ENCODE measurements around the gene SMAD5.

GRCh38 chr5:136216230-136216629, 83.6 kb downstream of the SMAD5 start:
- TF ChIP-seq, protein P1, sequence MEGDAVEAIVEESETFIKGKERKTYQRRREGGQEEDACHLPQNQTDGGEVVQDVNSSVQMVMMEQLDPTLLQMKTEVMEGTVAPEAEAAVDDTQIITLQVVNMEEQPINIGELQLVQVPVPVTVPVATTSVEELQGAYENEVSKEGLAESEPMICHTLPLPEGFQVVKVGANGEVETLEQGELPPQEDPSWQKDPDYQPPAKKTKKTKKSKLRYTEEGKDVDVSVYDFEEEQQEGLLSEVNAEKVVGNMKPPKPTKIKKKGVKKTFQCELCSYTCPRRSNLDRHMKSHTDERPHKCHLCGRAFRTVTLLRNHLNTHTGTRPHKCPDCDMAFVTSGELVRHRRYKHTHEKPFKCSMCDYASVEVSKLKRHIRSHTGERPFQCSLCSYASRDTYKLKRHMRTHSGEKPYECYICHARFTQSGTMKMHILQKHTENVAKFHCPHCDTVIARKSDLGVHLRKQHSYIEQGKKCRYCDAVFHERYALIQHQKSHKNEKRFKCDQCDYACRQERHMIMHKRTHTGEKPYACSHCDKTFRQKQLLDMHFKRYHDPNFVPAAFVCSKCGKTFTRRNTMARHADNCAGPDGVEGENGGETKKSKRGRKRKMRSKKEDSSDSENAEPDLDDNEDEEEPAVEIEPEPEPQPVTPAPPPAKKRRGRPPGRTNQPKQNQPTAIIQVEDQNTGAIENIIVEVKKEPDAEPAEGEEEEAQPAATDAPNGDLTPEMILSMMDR (IDR thresholded peaks at IDR 0.05) = no peak
- TF ChIP-seq EP300 (IDR thresholded peaks at IDR 0.05) (no peak), POLR2A (IDR thresholded peaks at IDR 0.05) (no peak), POLR2AphosphoS5 (IDR thresholded peaks at IDR 0.05) (no peak)

Measured in gastroesophageal sphincter (tissue), 3 donors.